Midbrain (tissue), 1 donor: ENCODE data around the gene SLC38A8.

Source experiments
- DNase-seq: peaks from one replicate; lab custom pipeline; 2025; lab: John Stamatoyannopoulos, UW

The SLC38A8 gene

DNA sequence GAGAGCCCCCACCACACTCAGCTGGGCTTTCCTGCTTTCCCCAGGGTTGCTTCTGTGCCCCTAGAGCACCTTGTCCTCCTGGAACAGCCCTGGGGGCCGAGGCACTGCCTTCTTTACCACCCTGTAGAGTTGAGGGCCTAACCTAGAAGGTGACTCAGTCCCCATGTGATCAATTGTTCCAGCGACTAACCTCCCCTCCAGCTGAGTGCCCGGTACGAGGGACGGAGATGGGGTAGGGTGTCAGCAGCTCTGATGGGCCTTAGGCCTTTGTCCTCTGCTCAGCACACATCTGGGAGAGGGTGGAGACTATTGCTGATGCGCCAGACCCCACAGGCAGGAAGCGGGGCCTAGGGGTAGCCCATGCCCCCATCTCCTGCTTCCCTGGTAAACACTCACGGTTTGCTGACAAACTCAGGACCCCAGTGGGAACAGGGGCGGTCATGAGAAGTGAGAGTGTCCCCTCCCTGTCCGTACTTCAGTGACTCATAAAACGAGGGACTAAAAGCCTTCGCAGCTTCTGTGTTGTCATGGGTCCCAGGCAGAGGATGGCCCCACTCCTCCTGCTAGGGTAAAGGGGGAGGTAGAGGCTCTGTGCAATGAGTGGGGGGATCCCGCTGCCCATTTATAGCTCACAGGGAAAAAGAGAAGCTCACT, 41.5 kb downstream of the SLC38A8 start:
- no peak for DNase-seq

DNA sequence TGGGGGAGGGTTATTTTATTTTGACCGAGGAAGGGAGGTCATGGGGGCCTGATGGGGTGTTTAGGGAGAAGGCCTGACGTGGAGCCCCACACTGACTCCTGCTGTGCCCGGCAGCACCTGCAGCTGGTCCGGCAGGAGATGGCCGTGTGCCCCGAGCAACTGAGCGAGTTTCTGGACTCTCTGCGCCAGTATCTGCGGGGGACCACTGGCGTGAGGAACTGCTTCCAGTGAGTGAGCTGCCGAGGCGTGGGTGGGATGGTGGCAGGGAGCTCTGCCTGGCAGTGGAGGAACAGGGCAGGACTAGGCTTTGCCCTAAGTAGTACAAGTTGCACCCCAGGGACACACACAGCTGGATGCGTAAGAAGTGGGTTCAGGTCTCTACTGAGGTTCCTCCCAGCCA, 44.5 kb downstream of the SLC38A8 start:
- DNase-seq = no peak

DNA sequence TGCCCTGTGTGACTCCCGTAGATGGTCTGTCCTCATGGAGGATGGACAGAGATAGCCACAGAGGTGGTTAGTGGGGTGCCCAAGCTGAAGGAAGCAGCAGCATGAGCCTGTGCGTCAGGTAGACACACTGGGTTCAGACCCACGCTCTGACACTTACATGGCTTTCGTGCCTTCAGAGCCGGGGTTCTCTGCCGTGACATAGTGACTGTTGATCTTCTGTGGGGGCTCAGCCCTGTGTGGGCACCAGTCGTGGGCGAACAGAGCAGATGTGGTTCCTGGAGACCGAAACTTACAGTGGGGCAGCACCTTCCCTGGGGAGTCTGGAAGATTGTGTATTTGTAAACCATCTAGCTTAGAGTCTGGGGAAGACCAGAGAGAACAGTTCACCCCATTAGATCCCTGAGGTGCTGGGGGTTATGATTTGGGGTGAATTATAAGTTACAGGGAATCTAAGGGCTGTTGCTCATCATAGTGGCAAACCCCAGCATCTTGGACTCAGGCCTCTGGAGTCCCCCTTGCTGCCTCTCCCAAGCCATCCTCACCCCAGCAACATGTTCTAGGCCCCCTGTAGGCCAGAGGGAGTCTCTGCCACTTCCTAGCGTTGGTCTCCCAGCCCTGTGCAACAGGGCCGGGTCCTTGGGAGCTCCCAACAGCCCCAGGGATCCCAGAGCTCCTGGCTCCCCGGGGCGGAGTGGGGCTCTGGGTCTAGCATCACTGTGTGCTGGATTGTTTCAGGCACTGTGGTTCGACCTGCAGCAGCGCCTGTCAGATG, 45.9 kb downstream of the SLC38A8 start:
- DNase-seq = no peak

DNA sequence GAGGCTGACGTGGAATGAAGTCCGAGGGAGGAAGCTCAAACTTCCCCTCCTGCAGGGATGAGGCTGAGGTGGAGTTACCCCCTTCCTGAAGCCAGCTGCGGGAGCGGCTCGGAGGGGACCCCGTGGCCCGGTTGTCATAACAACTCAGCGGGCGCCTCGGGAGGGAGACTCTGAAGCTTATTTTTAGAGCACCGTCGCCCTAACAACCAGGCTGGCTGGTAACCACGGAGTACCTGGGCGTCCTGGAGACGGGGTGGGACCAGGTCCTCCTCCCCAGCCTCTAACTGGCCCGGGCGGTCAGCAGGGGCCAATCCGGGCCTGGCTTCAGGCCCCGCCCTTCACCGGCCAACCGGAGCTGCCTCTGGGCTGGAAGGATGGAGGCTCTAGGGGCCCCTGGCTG, 46.8 kb downstream of the SLC38A8 start:
- DNase-seq = peak; percentile 21

DNA sequence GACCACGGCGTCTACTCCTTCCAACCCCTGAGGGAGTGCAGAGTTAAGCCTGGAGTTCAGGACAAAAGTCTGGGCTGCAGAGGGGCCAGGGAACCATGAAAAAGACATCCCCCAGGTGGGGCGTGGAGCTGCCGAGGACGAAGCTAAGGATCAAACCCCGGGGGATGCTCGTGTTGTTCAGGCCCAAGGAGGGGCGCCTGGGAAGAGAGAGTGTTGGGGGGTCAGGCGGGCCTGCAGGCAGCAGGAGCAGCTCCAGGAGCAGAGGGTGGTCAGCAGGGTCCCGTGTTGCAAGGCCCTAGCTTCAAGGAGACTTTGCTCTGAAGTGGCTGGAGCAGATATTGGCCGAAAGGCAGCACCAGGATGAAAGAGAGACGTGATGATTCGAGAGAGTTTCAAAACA, 47.9 kb downstream of the SLC38A8 start:
- DNase-seq = no peak

DNA sequence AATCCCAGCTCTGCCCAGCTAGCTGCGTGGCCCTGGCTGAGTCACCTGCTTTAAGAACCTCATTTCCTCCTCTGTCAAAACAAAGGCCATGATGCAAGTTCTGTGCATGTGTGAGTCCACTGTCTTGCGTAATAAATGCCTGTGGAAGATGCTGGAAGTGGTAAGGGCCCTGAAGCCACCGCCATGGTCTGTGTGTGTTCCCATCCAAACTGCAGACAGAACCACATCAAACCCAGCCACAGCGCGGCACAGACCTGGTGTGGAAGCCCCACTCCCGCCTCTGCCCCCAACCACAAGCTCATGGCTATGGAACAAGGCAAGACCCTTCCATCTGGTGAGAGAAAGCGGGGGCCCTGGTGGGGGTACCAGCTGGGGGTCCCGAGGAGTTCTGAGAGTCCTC, 48.5 kb downstream of the SLC38A8 start:
- DNase-seq = no peak

DNA sequence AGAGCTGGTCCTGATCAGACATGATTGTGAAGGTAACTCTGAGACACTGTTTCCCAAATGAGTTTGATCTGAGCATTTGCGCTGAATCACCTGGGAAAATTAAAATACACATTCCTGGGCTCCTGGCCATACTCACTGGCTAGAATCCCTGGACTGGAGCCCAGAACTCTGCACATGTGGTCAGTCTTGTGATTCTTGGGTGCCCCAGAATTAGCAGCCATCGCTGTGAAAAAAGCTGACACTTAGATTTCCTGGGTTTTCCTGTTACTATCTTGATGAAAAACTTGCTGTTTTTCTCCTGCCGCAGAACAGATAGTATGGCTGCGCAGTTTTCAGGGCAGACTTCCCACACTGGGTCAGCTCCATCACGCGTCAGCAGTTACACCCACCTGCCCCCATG, 50.0 kb downstream of the SLC38A8 start:
- DNase-seq = peak; percentile 72

DNA sequence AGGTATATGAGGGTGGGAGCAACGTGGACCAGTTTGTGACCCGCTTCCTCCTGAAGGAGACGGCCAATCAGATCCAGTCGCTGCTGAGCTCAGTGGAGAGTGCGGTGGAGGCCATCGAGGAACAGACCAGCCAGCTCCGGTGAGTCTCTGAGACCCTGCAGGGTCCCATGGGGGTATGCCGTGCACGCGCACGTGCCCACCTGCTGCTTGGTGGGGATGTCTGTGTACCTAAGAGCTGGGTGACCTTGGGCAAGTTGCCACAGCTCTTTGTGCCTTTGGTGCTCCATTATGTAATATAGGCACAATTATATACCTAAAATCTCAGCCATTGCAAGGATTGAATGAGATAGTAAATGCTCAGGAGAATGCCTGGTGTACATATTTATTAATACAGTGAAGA, 52.1 kb downstream of the SLC38A8 start:
- DNase-seq = no peak

DNA sequence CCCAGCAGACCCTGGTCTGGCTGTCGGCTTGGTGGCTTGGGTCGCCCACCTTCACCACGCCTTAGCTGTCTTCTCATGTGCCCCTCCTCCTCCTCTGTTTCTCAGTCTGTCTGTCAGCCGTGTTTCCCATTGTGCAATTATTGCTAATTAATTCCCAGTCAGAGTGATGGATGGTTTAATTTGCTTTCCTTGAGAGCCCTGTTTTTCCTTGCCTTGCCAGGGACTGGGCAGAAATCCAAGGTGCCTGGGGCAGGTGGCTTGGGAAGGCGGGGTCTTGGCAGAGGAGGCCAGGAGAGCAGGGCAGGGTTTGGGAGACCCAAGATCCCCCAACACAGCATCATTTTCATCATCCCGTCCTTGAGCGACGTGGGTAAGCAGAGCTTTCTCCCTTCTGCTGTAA, 53.3 kb downstream of the SLC38A8 start:
- no peak for DNase-seq

DNA sequence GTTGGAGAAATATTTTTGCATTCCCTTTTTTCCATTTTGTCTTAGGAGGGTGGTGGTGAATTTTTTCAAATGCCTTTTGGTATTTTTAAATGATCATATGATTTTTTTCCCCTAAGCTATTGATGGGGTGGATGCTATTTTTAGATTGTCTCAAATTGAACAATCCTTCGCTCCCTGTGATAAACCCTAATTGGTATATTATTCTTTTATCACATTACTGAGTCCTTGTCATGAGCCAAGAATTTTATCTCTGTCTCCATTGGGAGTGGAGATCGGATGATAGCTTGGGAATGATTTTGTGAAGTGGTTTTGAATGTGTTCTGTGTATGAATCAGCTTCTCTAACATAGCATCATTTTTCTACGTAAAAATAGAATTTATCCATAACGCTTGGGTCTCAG, 59.1 kb downstream of the SLC38A8 start:
- DNase-seq = no peak

DNA sequence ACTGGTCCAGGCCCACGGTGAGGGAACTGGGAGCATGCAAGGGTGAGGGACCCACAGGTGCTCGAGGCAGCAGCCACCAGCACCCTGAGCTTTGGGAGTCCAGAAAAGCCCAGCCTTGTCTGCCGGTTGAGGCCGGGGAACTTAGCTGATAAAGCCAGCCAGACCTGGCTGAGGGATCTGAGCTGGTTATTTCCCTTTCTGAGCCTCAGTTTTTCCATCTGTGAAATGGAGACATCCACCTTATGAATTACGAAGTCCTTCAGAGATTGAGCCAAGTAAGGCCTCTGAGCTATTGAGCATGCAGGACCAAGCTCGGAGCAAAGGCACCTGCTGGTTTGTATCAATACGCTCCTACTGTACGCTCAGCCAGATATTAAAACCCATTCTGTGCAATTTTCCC, 60.8 kb downstream of the SLC38A8 start:
- no peak for DNase-seq

DNA sequence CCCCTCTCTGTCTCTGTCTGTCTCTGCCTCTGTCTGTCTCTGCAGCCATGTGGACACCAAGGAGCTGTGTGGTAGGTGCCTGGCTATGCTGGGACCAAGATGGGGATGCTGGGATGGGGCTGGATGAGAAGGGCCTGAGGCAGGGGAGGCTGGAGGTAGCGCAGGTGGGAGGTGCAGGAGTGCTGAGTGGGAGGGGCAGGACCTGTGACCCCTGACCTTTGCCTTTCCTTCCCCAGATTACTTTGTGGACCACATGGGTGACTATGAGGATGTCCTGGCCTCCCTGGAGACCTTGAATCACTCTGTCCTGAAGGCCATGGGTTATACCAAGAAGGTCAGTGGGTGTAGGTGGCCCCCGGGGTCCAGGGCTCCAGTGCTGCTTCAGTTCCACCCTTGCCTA, 61.8 kb downstream of the SLC38A8 start:
- DNase-seq = no peak

DNA sequence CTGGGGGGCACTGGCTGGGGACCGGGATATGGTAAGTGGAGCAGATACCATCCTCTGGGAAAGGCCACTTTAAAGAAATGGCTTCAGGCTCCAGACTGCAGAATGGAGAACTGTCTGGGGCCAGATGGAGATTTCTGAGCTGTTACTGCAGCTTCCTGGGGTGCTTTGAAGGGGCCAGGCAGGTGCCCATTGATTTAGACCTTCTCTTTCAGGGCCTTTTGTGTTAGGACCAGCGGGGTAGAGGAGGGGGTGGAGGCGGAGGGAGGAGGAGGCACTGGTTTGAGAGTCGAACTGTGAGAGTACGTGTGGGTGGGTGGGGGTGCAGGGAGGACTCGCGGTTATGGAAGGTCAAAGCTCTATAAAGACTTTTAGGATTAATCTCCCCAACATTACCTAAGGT, 63.2 kb downstream of the SLC38A8 start:
- DNase-seq = no peak

DNA sequence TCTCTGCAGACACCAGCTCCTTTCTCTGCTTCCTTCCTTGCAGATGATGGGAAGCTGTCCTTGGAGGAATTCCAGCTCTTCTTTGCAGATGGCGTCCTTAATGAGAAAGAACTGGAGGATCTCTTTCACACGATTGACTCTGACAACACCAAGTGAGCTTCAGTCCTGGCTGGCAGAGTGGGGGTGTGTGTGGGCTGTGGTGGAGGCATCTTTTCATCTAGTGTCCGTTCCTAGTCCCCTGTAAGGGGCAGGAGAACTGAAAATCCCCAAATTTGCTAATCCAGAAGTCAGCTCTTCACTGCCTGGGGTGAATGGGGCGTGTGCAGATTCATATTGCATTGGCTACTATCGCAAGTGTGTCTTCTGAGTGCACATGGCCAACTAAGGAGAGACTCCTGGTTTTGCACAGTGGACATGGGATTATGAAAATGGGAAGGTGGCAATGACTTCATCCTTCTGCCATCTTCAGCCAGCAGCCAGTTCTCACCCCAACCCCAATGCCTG, 64.1 kb downstream of the SLC38A8 start:
- no peak for DNase-seq

DNA sequence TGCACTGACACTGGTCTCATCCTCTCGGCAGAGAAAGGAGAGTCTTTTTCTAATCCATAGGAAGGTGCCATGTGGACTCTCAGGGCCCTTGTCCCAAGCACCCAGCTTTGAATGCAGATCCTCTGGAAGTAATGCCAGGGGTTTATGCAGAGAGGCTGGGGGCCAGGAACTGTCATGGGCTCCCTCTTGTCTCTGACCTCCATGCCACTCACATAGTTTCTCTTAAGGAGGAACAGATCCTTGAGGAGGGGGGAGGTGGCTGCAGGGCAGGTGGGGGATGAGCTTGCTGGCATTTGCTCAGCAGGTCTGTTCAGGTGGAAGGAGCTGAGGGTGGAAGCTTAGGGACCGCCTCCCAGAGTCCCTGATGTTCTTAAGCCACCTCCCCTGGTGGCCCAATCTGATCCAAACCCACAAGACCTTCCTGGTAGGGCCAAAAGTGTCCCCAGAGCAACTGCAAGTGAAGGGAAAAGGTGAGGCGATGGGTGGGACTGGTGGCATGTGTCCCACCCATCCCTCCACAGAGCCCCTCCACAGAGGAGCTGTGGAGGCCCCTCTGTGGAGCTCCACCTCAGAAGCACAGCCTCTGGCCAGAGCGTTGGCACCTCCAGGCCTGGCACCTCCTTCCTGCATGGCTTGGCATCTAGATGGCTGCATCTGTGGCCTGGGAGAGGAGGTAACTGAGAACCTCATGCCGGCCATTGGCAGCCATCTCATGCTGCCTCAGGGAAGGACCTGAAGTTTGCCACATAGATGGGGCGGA, 65.4 kb downstream of the SLC38A8 start:
- no peak for DNase-seq

DNA sequence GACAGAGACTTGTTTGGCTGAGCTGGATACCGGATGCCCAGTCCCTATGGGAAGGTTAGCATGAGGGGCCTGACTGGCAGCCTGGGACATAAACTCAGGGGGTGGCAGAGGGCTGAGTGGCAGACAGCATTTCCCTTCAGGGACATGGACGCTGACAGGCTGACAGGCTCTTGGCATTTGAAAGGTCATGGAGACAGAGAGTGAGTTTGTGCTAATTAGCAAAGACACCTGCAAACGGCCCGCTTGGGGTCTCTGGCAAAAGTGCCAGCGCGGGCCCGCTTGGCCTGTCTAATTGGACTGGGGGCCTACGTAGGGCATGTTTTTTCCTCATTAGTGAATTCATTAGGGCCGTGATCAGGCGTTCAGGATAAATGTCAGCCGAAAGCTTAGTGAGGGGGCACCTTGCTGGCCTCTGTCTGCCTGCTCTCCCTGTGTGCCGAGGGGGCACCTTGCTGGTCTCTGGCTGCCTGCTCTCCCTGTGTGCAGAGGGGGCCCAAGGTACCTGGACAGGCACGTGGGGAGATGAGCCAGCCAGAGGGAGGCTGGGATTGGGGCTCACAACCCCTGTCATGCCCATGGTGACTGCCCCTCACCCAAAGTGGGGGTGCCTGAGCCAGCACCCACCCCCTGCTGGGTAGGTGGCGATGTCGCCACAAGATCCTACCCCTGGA, 66.9 kb downstream of the SLC38A8 start:
- no peak for DNase-seq

DNA sequence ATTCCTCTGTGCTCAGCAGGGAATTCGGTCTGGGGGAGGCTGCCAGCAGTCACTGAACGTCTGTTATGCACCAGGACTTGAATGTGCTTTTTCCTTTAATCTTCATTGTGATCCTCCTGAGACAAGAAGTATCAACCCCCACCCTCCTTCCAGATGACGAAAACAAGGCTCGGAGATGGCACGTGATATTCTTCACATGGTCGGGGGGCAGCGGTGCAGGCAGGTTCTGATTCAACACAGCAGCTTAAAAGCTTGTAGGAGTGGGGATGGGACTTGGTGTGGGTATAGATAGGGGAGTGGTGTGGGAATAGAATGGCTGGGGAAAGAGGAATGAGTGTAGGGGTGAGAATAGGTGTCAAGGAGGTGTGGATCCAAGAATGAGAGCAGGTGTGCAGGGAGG, 68.1 kb downstream of the SLC38A8 start:
- no peak for DNase-seq

DNA sequence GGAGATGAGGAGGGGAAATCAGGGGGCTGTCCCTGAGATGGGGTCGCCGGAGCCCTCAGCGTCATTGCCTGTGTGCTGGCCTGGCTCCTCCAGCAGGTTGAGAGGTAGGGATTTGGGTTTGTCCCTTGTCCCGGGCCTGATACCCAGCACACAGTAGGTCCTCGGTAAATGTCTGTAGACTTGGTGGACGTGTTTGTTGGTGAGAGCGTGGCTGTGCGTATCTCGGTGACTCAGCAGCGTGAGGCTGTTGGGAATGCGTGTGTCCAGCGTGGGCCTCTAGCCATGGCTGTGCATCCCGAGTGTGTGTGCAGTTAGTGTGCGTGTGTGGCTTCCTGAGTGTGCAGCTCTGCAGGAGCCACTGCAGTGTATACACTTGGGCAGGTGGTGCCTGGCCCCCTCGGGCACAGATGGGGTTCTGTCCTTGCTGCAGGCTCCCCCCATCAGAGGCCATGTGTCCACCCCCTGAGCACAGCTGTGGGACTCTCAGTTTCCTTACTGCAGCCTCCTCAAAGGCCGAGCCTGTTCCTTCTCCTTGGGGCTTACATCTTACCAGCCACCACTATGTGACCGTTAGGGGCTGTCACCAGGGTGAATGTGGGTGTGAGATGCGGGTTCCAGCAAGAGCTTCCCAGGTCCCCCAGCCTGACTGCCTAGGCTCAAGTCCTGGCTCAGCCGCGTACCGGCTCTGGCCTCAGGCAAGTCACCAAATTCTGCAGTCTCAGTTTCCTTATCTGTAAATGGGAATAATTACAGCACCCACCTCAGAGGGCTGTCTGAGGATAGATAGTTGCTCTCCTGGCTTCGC, 68.8 kb downstream of the SLC38A8 start:
- DNase-seq = no peak

DNA sequence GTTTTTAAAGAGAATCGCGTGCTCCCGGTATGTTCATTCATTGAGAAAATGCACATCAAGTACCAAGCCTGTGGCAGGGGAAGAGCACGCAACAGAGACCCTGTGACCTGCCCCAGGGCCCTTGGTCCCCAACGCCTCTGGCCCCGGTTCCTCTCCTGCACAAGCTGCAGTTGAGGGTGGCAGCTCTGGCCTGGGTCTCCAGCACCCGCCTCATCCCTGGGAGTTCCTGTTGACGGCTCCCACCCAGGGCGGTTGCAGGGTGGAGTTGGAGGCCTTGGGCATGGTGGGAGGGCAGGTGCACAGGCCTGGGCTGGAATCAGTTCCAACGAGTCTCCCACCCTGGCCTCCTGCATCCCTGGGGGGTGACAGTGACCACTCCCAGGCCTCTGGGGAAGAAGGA, 69.5 kb downstream of the SLC38A8 start:
- no peak for DNase-seq

DNA sequence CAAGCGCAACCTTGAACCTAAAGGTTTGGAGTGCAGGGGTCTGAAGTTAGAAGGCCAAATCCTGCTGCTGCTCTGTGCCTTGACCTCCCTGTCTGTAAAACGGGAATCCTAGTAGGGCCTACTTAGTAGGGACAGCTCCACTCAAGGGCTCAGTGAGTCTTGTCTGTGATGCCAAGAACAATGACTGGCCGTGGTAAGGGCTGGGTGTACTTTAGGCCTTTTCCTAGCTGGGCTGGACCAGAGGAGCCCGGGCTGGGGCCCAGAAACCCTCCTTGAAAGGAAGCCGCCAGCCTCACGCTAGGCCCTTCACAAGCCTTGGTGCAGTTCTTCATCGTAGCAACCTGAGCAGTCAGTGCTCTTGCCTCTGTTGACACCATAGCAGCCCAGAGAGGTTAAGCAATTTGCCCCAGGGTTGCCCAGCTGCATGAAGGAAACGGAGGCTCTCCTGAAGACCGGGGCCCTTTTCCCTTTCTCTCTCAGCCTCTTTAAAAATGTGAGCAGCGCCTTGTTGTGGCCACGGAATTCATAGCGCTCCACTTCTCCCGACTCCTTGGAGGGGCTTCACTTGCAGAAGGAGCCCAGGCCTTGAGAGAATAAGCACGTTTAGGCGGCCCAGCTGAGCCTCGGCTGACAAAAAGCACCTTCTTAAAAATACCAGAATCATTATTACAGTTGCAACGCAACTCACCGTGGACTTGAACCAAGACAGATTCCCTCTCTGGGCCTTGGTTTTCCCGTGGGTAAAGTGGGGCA, 70.2 kb downstream of the SLC38A8 start:
- no peak for DNase-seq
